NB4 (cell line): Measurements from ENCODE around the gene PIEZO2.

ENCODE experiments used
- DNase-seq: peaks from one replicate; pipeline ENCODE4 v3.0.0; 2010; ENCODE audit warnings: low read depth
- H3K4me3 ChIP-seq: one replicate; pipeline ENCODE4 v1.5.1; 2011; ENCODE audit warnings: mild to moderate bottlenecking, low read depth, low read length, moderate library complexity
- MYC ChIP-seq: IDR thresholded peaks from 2 replicates; pipeline ENCODE4 v1.6.1; 2011; ENCODE audit warnings: low read depth, low read length
- POLR2A ChIP-seq: IDR thresholded peaks from 2 replicates; pipeline ENCODE4 v1.6.1; 2011; ENCODE audit warnings: mild to moderate bottlenecking; ENCODE audit not compliant: insufficient read length; ENCODE audit errors: extremely low read depth
- TF ChIP-seq, protein P1 (sequence below): IDR thresholded peaks from one replicate; pipeline ENCODE4 v1.5.1; 2012; ENCODE audit warnings: low read depth, low read length
- TF ChIP-seq, protein P2 (sequence below): IDR thresholded peaks from 2 replicates; pipeline ENCODE4 v1.6.1; 2011; ENCODE audit warnings: low read depth, low read length

The PIEZO2 gene

DNA sequence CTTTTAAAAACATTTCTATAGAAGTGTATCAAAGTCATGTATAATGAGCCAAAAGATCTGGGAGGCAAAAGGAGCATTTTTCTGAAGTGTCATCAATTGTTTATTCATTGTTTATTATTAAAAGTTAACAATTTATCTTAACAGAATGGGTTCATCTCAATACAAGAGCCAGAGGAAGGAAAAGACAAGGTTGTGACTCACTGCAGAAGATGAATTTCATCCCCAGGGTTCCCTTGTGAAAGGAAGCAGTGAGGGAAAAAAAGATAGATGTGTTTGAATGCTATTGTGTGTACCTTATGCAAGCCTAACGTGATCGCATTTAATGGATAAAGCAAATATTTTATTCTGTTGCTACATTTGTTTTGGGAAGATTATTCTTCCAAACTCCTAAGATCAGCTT is 286.3 kb downstream of the PIEZO2 start:
- H3K4me3 ChIP-seq = no peak overlapping the region
- no peak for TF ChIP-seq POLR2A
- no peak for TF ChIP-seq MYC
- TF ChIP-seq, protein P1, sequence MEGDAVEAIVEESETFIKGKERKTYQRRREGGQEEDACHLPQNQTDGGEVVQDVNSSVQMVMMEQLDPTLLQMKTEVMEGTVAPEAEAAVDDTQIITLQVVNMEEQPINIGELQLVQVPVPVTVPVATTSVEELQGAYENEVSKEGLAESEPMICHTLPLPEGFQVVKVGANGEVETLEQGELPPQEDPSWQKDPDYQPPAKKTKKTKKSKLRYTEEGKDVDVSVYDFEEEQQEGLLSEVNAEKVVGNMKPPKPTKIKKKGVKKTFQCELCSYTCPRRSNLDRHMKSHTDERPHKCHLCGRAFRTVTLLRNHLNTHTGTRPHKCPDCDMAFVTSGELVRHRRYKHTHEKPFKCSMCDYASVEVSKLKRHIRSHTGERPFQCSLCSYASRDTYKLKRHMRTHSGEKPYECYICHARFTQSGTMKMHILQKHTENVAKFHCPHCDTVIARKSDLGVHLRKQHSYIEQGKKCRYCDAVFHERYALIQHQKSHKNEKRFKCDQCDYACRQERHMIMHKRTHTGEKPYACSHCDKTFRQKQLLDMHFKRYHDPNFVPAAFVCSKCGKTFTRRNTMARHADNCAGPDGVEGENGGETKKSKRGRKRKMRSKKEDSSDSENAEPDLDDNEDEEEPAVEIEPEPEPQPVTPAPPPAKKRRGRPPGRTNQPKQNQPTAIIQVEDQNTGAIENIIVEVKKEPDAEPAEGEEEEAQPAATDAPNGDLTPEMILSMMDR = no peak
- TF ChIP-seq, protein P2, sequence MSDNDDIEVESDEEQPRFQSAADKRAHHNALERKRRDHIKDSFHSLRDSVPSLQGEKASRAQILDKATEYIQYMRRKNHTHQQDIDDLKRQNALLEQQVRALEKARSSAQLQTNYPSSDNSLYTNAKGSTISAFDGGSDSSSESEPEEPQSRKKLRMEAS = no peak
- DNase-seq = no peak

DNA sequence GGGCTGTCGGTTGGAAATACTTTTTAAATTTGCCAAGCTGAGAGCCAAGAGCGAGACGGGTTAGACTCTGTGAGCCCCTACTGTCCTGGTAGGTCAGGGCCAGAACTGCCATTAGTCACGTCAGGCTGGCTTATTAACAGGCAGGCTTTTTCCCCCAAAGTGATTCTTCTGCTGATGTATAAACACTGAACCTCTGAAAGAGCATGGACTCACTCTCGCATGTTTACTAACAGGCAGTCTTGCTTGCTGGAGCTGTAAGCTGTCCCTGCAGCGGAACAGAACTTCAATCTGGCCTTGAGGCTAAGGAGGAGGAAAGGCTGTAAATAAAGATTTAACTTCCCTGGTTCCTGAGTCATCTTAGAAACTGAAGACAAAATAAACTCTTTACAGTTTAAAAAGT is 288.4 kb downstream of the PIEZO2 start:
- TF ChIP-seq POLR2A (no peak), MYC (no peak)
- TF ChIP-seq, protein P2 = no peak
- TF ChIP-seq, protein P1 = no peak
- DNase-seq = no peak
- no peak overlapping the region for H3K4me3 ChIP-seq

DNA sequence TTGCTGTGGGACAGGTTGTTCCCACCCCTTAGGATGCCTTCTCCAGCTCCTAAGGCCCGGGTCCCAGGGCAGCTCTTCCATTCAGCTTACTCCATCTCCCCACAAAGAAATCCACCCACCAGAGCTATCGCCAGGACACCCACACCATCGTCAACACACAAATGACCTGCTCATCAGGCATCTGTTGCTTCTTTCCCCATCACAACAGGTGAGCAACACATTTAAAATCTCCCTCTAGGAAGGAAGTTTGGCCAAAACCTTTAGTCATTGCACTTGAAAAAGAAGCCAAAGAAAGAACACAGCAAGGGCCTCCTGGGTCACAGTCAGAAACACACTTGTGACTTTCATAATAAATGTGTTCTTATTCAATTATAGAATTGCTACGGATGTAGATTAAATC is 289.0 kb downstream of the PIEZO2 start:
- DNase-seq = no peak
- no peak overlapping the region for H3K4me3 ChIP-seq
- TF ChIP-seq, protein P2 = no peak
- no peak for TF ChIP-seq POLR2A
- TF ChIP-seq, protein P1 = no peak
- TF ChIP-seq MYC = no peak

DNA sequence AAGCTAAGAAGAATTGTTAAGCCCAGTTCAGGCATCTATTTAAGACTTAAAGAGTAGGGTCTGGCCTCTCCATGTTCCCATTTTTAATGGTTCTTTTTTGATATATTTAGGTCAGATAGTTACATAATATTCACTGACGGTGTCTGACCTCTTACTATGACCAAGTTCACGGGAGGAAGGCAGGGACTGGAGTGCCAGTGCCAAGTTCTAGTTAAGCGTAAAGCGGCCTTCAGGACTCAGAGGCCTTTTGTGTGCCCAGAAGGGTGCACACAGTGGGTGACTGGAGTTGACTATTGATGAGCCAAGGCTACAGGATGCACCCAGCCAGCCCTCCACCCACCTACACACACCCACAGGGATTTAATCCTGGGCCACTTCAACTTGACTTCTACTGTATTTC is 290.9 kb downstream of the PIEZO2 start:
- H3K4me3 ChIP-seq = no peak overlapping the region
- TF ChIP-seq MYC = no peak
- no peak for DNase-seq

DNA sequence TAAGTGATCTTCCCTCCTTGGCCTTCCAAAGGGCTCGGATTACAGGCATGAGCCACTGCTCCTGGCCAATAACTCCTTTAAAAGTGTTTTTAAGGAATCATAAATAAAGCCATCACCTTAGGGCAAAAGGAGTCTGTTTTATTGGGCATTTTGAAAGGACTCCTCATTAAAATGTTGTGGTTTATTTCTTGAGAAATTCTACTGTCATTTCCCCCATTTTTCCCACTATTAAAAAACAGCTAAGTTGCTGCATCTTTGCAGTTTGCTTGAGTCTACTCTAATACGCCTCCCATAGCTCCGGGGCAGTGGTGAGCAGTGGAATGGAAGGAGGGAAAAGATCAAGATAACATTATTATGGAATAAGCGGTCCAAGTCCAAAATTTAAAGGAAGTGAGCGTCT is 293.2 kb downstream of the PIEZO2 start:
- no peak overlapping the region for H3K4me3 ChIP-seq
- TF ChIP-seq, protein P2 = no peak
- TF ChIP-seq MYC = no peak
- TF ChIP-seq, protein P1 = no peak
- no peak for TF ChIP-seq POLR2A
- DNase-seq = no peak

DNA sequence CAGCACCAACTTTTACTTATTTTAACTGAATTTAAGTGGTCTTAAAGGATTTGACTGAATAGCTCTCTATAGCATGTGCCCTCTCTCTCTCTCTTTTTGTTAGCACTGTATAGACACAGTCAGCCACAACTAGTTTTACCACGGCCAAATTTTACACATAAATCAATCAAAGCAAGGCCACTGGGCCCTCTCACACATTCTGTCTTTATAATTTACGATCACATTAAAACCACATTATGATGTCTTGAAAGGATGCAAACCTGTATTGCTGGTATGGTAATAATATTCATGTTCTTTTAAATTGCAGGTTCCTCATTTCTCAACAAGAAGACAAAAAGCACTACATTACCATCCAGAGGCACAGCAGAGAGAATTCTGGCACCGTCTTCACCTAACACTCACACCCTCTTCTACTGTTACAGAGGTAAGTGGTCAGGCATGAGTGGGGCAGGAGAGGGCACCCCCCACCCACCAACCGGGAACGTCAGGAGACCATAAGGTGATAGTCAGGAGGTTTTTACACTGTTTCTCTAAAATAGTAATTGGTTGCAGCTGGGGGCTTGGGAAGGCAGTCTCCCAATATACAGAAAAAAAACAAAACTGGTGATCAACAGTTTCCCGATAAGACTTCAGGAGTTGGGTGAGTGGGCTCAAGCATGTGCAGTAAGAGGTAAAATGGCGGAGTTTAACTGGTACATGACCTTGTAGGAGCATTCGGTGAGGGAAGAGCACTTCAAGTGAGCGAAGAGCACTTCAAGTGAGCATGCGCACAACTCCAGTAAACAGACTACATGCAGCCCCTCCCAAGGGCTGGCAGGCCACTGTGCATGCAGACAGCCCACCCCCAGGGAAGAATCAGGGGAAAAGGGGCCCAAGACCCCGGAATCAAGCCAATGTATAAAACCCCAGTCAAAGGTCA is 296.7 kb downstream of the PIEZO2 start:
- no peak overlapping the region for H3K4me3 ChIP-seq
- no peak for DNase-seq
- TF ChIP-seq, protein P1 = no peak
- TF ChIP-seq, protein P2 = no peak
- no peak for TF ChIP-seq MYC
- no peak for TF ChIP-seq POLR2A
